GM12878 (cell line): Measurements from ENCODE around the gene ACAP2. TPM values are rescaled to one million over a fixed set of nuclear protein-coding genes. Genes with fewer than 3 reads are reported as not detected.

Experiments used
- ATAC-seq: fragments of 200-7000 bp; cut with Tn5 transposase; 3 replicates; pipeline ENCODE4 v1.9.1; 2020; ENCODE audit warnings: mild to moderate bottlenecking, moderate library complexity
- BruUV-seq: library from RNA; stranded (reverse); fragments of 400-500 nt; replicated peaks from 2 replicates; lab custom pipeline; 2021; lab: Mats Ljungman, UMichigan
- CTCF ChIA-PET: fragments of 300-600 bp; sonication (Branson Sonifier 250); formaldehyde crosslinking; extraction: SDS; loops from one replicate; lab custom pipeline; 2021; ENCODE audit warnings: inconsistent platforms; lab: Yijun Ruan, JAX
- POLR2A ChIA-PET: fragments of 350-600 bp; formaldehyde crosslinking; extraction: SDS; loops from one replicate; lab custom pipeline; 2021; ENCODE audit warnings: inconsistent platforms; lab: Charles Lee
- RAD21 ChIA-PET: fragments of 300-600 bp; sonication (Branson Sonifier 250); formaldehyde crosslinking; loops from one replicate; lab custom pipeline; 2023; ENCODE audit warnings: antibody characterized with exemption; ENCODE audit not compliant: unreplicated experiment; lab: Charles Lee
- SMC1A ChIA-PET: fragments of 300-600 bp; sonication (Branson Sonifier 250); formaldehyde crosslinking; loops from one replicate; lab custom pipeline; 2023; ENCODE audit not compliant: unreplicated experiment, uncharacterized antibody; lab: Charles Lee
- DNase-seq: peaks from one replicate; pipeline ENCODE4 v3.0.0-alpha.2; 2011; ENCODE audit warnings: low read depth, low spot score
- FAIRE-seq: peaks from 3 replicates; lab custom pipeline; 2011; peaks lifted over from hg19 to GRCh38; lab: Jason Lieb, UNC
- H2AFZ ChIP-seq: 2 replicates; pipeline ENCODE4 v1.6.0; 2011; ENCODE audit warnings: low read depth, low read length, control low read depth; ENCODE audit not compliant: control insufficient read depth
- H3K27ac ChIP-seq: 2 replicates; pipeline ENCODE4 v1.5.1; 2011; ENCODE audit warnings: control low read depth; ENCODE audit not compliant: control insufficient read depth, insufficient read depth
- H3K27me3 ChIP-seq, 2 experiments: replicated peaks in 1 of 2; 2 replicates each; pipeline versions ENCODE4 v1.6.0 to v1.6.1; 2011; ENCODE audit warnings: low read length in 1 of 2; ENCODE audit not compliant: control insufficient read depth in 2 of 2, insufficient read depth in 2 of 2
- H3K36me3 ChIP-seq, 2 experiments: 2 replicates each; pipeline ENCODE4 v1.5.1; 2011; ENCODE audit warnings: low read length in 1 of 2; ENCODE audit not compliant: control insufficient read depth in 2 of 2, insufficient read depth in 2 of 2
- H3K4me1 ChIP-seq: 2 replicates; pipeline ENCODE4 v1.6.1; 2011; ENCODE audit warnings: mild to moderate bottlenecking, low read length, moderate library complexity, mixed read lengths; ENCODE audit not compliant: control insufficient read depth, insufficient read depth
- H3K4me2 ChIP-seq: 2 replicates; pipeline ENCODE4 v1.6.0; 2011; ENCODE audit warnings: control low read depth; ENCODE audit not compliant: control insufficient read depth, insufficient read depth
- H3K4me3 ChIP-seq: fragments of 200-600 bp; sonication (generic); 2 replicates; pipeline ENCODE4 v1.5.1; 2016
- H3K79me2 ChIP-seq: 2 replicates; pipeline ENCODE4 v1.6.0; 2011; ENCODE audit warnings: low read length; ENCODE audit not compliant: control insufficient read depth, insufficient read depth
- H3K9ac ChIP-seq: 2 replicates; pipeline ENCODE4 v1.8.0; 2011; ENCODE audit warnings: low read length, control low read depth, mixed read lengths; ENCODE audit not compliant: control insufficient read depth, insufficient read depth
- H3K9me3 ChIP-seq: replicated peaks from 3 replicates; pipeline ENCODE4 v1.5.1; 2011; ENCODE audit warnings: mild to moderate bottlenecking, low read length; ENCODE audit not compliant: control insufficient read depth, insufficient read depth
- H4K20me1 ChIP-seq: 2 replicates; pipeline ENCODE4 v1.6.0; 2011; ENCODE audit not compliant: control insufficient read depth, insufficient read depth
- BHLHE40 ChIP-seq, 2 experiments: fragments of 450-650 bp in 1 of 2; IDR thresholded peaks; 2 replicates each; pipeline ENCODE4 v1.6.1; 2011 to 2017; ENCODE audit warnings: low read depth in 2 of 2, borderline replicate concordance in 1 of 2, improper control_type of control experiment in 1 of 2, low read length in 1 of 2, mild to moderate bottlenecking in 1 of 2
- CBFB ChIP-seq: IDR thresholded peaks from 2 replicates; pipeline ENCODE4 v1.6.1; 2016; ENCODE audit warnings: antibody characterized with exemption, low read depth
- FOS ChIP-seq: IDR thresholded peaks from 3 replicates; pipeline ENCODE4 v1.6.1; 2011; ENCODE audit warnings: borderline replicate concordance; ENCODE audit not compliant: insufficient read length; ENCODE audit errors: extremely low read depth
- GATAD2B ChIP-seq: fragments of 450-650 bp; conservative IDR thresholded peaks from 2 replicates; pipeline ENCODE4 v1.6.1; 2017; ENCODE audit warnings: low read depth, mild to moderate bottlenecking, moderate library complexity
- MEF2A ChIP-seq: IDR thresholded peaks from 2 replicates; pipeline ENCODE4 v1.6.1; 2011; ENCODE audit warnings: low read depth, mild to moderate bottlenecking, low read length, moderate library complexity; ENCODE audit not compliant: insufficient read depth
- MLLT1 ChIP-seq: fragments of 450-650 bp; IDR thresholded peaks from 2 replicates; pipeline ENCODE4 v1.6.1; 2016; ENCODE audit warnings: mild to moderate bottlenecking
- NBN ChIP-seq: fragments of 450-650 bp; IDR thresholded peaks from 2 replicates; pipeline ENCODE4 v1.6.1; 2016
- NR2C1 ChIP-seq: fragments of 450-650 bp; IDR thresholded peaks from 2 replicates; pipeline ENCODE4 v1.6.1; 2017; ENCODE audit warnings: antibody characterized with exemption, mild to moderate bottlenecking, moderate library complexity
- NRF1 ChIP-seq: conservative IDR thresholded peaks from 2 replicates; pipeline ENCODE4 v1.6.1; 2011; ENCODE audit warnings: mild to moderate bottlenecking, low read depth, low read length, improper control_type of control experiment
- PAX5 ChIP-seq: IDR thresholded peaks from 2 replicates; pipeline ENCODE4 v1.6.1; 2011; ENCODE audit warnings: low read depth, low read length, borderline replicate concordance
- PML ChIP-seq: IDR thresholded peaks from 2 replicates; pipeline ENCODE4 v1.6.1; 2012; ENCODE audit warnings: low read length, inconsistent platforms
- RAD51 ChIP-seq: fragments of 450-650 bp; IDR thresholded peaks from 2 replicates; pipeline ENCODE4 v1.6.1; 2016; ENCODE audit warnings: moderate library complexity, mild to moderate bottlenecking, inconsistent platforms
- SMAD1 ChIP-seq: fragments of 450-650 bp; IDR thresholded peaks from 2 replicates; pipeline ENCODE4 v1.6.1; 2018; ENCODE audit warnings: mild to moderate bottlenecking, low read depth; ENCODE audit not compliant: partially characterized antibody
- SPI1 ChIP-seq: IDR thresholded peaks from 2 replicates; pipeline ENCODE4 v1.6.1; 2011; ENCODE audit warnings: low read depth, mild to moderate bottlenecking, low read length, moderate library complexity, borderline replicate concordance; ENCODE audit not compliant: insufficient read depth
- STAT1 ChIP-seq: fragments of 450-650 bp; conservative IDR thresholded peaks from 2 replicates; pipeline ENCODE4 v1.6.1; 2014; ENCODE audit warnings: antibody characterized with exemption, mild to moderate bottlenecking
- TCF12 ChIP-seq: IDR thresholded peaks from 2 replicates; pipeline ENCODE4 v1.6.1; 2011; ENCODE audit warnings: low read depth, mild to moderate bottlenecking, low read length
- ZNF384 ChIP-seq: IDR thresholded peaks from 2 replicates; pipeline ENCODE4 v1.6.1; 2012; ENCODE audit warnings: low read depth, mild to moderate bottlenecking, low read length, improper control_type of control experiment, borderline replicate concordance
- ZNF622 ChIP-seq: fragments of 450-650 bp; IDR thresholded peaks from 2 replicates; pipeline ENCODE4 v1.6.1; 2017; ENCODE audit warnings: mild to moderate bottlenecking, inconsistent platforms
- WGBS: methylation state at CpG from one replicate; pipeline ENCODE4 v1.1.6; 2016; ENCODE audit warnings: low lambda C conversion rate; ENCODE audit not compliant: insufficient replicate concordance, insufficient coverage; ENCODE audit errors: missing lambda C conversion rate; 5-methylcytosine and 5-hydroxymethylcytosine counted together
- in situ Hi-C: fragments of 300-500 bp; cut with MboI; formaldehyde crosslinking; loops from 9 replicates; pipeline ENCODE4 v1.14.3; 2018; ENCODE audit warnings: mixed read lengths
- intact Hi-C: fragments of 100-400 bp; cut with micrococcal nuclease; formaldehyde crosslinking; loops from one replicate; pipeline ENCODE4 v1.14.2; 2022; ENCODE audit not compliant: unreplicated experiment
- polyA plus RNA-seq, 11 experiments: library from polyadenylated mRNA; depleted of rRNA in 4 of 11; unstranded in 6 of 11; stranded (reverse) in 5 of 11; fragments of >200 nt; fragmentation: Nextera tagmentation in 4 of 11; fragmentation: Illumina TruSeq in 1 of 11; extraction: Ambion mirVana in 4 of 11; extraction: Trizol in 1 of 11; gene quantifications; 1 replicate in 1 of 11; 2 replicates in 10 of 11; pipeline versions ENCODE4 v1.2.1 to v1.2.3, GENCODE V29; 2011 to 2016; ENCODE audit warnings: inconsistent platforms in 2 of 11, missing spikeins in 2 of 11, low read depth in 1 of 11
- total RNA-seq, 4 experiments: library from RNA; depleted of rRNA in 3 of 4; stranded (reverse); fragments of >200 nt in 3 of 4; fragmentation: Illumina TruSeq in 1 of 4; extraction: Trizol in 1 of 4; gene quantifications; 2 replicates each; pipeline versions ENCODE4 v1.2.1 to v1.2.3, GENCODE V29; 2013 to 2021

The ACAP2 gene
- total and polyA plus RNA-seq, 10 of the 15 experiments (the other 5 are each of a cell fraction or from before 2014, with no cell fraction given), result 7.1 to 53.8 (median 35.7) TPM

GRCh38 chr3:195450731-195451229 lies 8.0 kb upstream of the ACAP2 start:
- intact Hi-C loops (no loop called here), in situ Hi-C loops (no loop called here)
- H3K27ac ChIP-seq, result no peak overlapping the region
- DNase-seq (no peak), ATAC-seq (no peak), FAIRE-seq (no peak)
- no peak overlapping the region for H3K9ac ChIP-seq
- no peak overlapping the region for H2AFZ ChIP-seq
- CTCF ChIA-PET, result no interaction called here
- no TSS peak for BruUV-seq
- POLR2A ChIA-PET, result no interaction called here
- SMC1A ChIA-PET, result no interaction called here
- H3K9me3 ChIP-seq, result no peaks in the 10 kb centered on the region; the same call in 2 of the 3 replicates
- no peaks in the 10 kb centered on the region for H4K20me1 ChIP-seq
- H3K4me1 ChIP-seq, result no peaks in the 10 kb centered on the region
- WGBS, result 77% methylated on average over 5 of the region's 5 CpGs
- no peaks in the 10 kb centered on the region for H3K36me3 ChIP-seq
- H3K79me2 ChIP-seq, result no peaks in the 10 kb centered on the region
- RAD21 ChIA-PET, result interaction anchor here (0.5 kb wide), 1 partner anchor 843 kb away, joined by 3 read pairs; no protein-coding TSS in a partner anchor
- TF ChIP-seq ZNF384 (no peak), NRF1 (no peak), PML (no peak), PAX5 (no peak), CBFB (no peak), BHLHE40 (IDR thresholded peaks at IDR 0.05; ENCODE audit: borderline replicate concordance in 1 of 2, low read depth in 2 of 2, low read length in 1 of 2) (no peak), STAT1 (no peak), FOS (no peak), SMAD1 (no peak), NR2C1 (no peak), NBN (no peak), MEF2A (no peak), TCF12 (no peak), RAD51 (no peak), MLLT1 (no peak), GATAD2B (no peak), SPI1 (no peak), ZNF622 (no peak)
- no peak overlapping the region for H3K4me2 ChIP-seq
- no peak overlapping the region for H3K4me3 ChIP-seq
- H3K27me3 ChIP-seq, result no peaks in the 10 kb centered on the region; a peak in 1 of 4 replicates
